ENCODE measurements around the gene SUPT6H.
A peak's percentile ranks its signal among the peaks of the same experiment; 100 is the strongest.
"Not testable (repeated sequence)": the region's sequence is repeated elsewhere in the genome, so short reads cannot be mapped to it uniquely, and the experiment has no call there.

The SUPT6H gene

GRCh38 chr17:28703552-28704218, 41.7 kb downstream of the SUPT6H start:
- no peak for DNase-seq

GRCh38 chr17:28704219-28704858, 42.3 kb downstream of the SUPT6H start:
- DNase-seq: no peak

GRCh38 chr17:28705074-28705659, 43.2 kb downstream of the SUPT6H start:
- no peak for DNase-seq

- DNase-seq: no peak
Measured at GRCh38 chr17:28705728-28706334, 43.8 kb downstream of the SUPT6H start.

- DNase-seq: no peak
Measured at GRCh38 chr17:28706471-28707338, 44.7 kb downstream of the SUPT6H start.

- no peak for DNase-seq
Measured at GRCh38 chr17:28707339-28707720, 45.3 kb downstream of the SUPT6H start.

GRCh38 chr17:28710861-28711722, 49.1 kb downstream of the SUPT6H start:
- DNase-seq: peak; percentile 98

- DNase-seq: no peak
Measured at GRCh38 chr17:28711723-28712031, 49.7 kb downstream of the SUPT6H start, which contains the start of gene PROCA1. TSS of gene PROCA1 (minus strand) at chr17:28711888. CDS start at chr17:28711660, 228 bp downstream.

GRCh38 chr17:28712032-28712704, 50.2 kb downstream of the SUPT6H start:
- DNase-seq: no peak

- DNase-seq: no peak
Measured at GRCh38 chr17:28712705-28713415, 50.9 kb downstream of the SUPT6H start.

GRCh38 chr17:28714281-28714680, 52.3 kb downstream of the SUPT6H start:
- no peak for DNase-seq

- no peak for DNase-seq
Measured at GRCh38 chr17:28715217-28715616, 53.2 kb downstream of the SUPT6H start.

- DNase-seq: no peak
Measured at GRCh38 chr17:28716740-28717577, 55.0 kb downstream of the SUPT6H start.

- DNase-seq: peak; percentile 88
Measured at GRCh38 chr17:28717578-28718332, 55.8 kb downstream of the SUPT6H start, which contains the start of gene RAB34. TSS of gene RAB34 (minus strand) at chr17:28717868. CDS start at chr17:28717266, 602 bp downstream.

- DNase-seq: peak; percentile 58
Measured at GRCh38 chr17:28718333-28719020, 56.5 kb downstream of the SUPT6H start.

GRCh38 chr17:28719021-28719433, 57.0 kb downstream of the SUPT6H start:
- no peak for DNase-seq

- no peak for DNase-seq
Measured at GRCh38 chr17:28720247-28720996, 58.4 kb downstream of the SUPT6H start.

GRCh38 chr17:28720997-28721329, 59.0 kb downstream of the SUPT6H start:
- DNase-seq: not testable (repeated sequence)

Data from NCI-H69 (cell line).